DOHH2 (cell line): ENCODE measurements around the gene TTLL9.

Experiments used
- EZH2phosphoT487 ChIP-seq: fragments of 200-600 bp; sonication (generic); IDR thresholded peaks from 2 replicates; pipeline ENCODE4 v1.6.1; 2017; ENCODE audit warnings: borderline replicate concordance, mild to moderate bottlenecking, antibody characterized with exemption, low read length, moderate library complexity, mixed read lengths
- TF ChIP-seq, protein P1 (sequence below): fragments of 200-600 bp; sonication (generic); IDR thresholded peaks from one replicate; pipeline ENCODE4 v1.5.1; 2014; ENCODE audit warnings: antibody characterized with exemption, mild to moderate bottlenecking, low read depth, low read length; ENCODE audit not compliant: poor library complexity, severe bottlenecking

- TF ChIP-seq, protein P1, sequence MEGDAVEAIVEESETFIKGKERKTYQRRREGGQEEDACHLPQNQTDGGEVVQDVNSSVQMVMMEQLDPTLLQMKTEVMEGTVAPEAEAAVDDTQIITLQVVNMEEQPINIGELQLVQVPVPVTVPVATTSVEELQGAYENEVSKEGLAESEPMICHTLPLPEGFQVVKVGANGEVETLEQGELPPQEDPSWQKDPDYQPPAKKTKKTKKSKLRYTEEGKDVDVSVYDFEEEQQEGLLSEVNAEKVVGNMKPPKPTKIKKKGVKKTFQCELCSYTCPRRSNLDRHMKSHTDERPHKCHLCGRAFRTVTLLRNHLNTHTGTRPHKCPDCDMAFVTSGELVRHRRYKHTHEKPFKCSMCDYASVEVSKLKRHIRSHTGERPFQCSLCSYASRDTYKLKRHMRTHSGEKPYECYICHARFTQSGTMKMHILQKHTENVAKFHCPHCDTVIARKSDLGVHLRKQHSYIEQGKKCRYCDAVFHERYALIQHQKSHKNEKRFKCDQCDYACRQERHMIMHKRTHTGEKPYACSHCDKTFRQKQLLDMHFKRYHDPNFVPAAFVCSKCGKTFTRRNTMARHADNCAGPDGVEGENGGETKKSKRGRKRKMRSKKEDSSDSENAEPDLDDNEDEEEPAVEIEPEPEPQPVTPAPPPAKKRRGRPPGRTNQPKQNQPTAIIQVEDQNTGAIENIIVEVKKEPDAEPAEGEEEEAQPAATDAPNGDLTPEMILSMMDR: no peak
- TF ChIP-seq EZH2phosphoT487: no peak
Measured at GRCh38 chr20:31845300-31845863, 25.1 kb upstream of the TTLL9 start, which contains the start of gene FOXS1.
